ENCODE measurements around the gene DPP3.
"Not testable (repeated sequence)": the region's sequence is repeated elsewhere in the genome, so short reads cannot be mapped to it uniquely, and the experiment has no call there.

The DPP3 gene

GRCh38 chr11:66480117-66480938 lies at the start of gene DPP3:
TSS of gene DPP3 (plus strand) at chr11:66480434. CDS start at chr11:66482201, 1,767 bp downstream.
- DNase-seq = peak; percentile 85 to 94

- DNase-seq = not testable (repeated sequence)
These were observed 48.9 kb upstream of the DPP3 start for GRCh38 chr11:66431287-66431686.

GRCh38 chr11:66431871-66432329 lies 48.3 kb upstream of the DPP3 start:
- DNase-seq = not testable (repeated sequence)

GRCh38 chr11:66432597-66432996 lies 47.6 kb upstream of the DPP3 start:
- no peak for DNase-seq

- DNase-seq = no peak
These were observed 42.2 kb upstream of the DPP3 start for GRCh38 chr11:66437979-66438503.

- peak; percentile 73 to 92 for DNase-seq
These were observed 41.4 kb upstream of the DPP3 start, which contains the start of gene MRPL11 for GRCh38 chr11:66438504-66439466. TSS of gene MRPL11 (minus strand) at chr11:66438848. CDS start at chr11:66438754, 94 bp downstream.

GRCh38 chr11:66440101-66440939 lies 39.9 kb upstream of the DPP3 start:
- DNase-seq = not testable (repeated sequence)

GRCh38 chr11:66440940-66441282 lies 39.3 kb upstream of the DPP3 start:
- not testable (repeated sequence) for DNase-seq

GRCh38 chr11:66443602-66444001 lies 36.6 kb upstream of the DPP3 start:
- no peak for DNase-seq

GRCh38 chr11:66447012-66447411 lies 33.2 kb upstream of the DPP3 start:
- DNase-seq = no peak

- DNase-seq = no peak
These were observed 31.7 kb upstream of the DPP3 start for GRCh38 chr11:66448523-66448922.

GRCh38 chr11:66450560-66450959 lies 29.7 kb upstream of the DPP3 start:
- no peak for DNase-seq

GRCh38 chr11:66451663-66452062 lies 28.6 kb upstream of the DPP3 start:
- DNase-seq = no peak

- DNase-seq = no peak
These were observed 26.0 kb upstream of the DPP3 start for GRCh38 chr11:66454247-66454646.

- no peak for DNase-seq
These were observed 25.4 kb upstream of the DPP3 start for GRCh38 chr11:66454828-66455227.

GRCh38 chr11:66457826-66458225 lies 22.4 kb upstream of the DPP3 start:
- no peak for DNase-seq

- DNase-seq = peak; percentile 71 to 91
These were observed 21.0 kb upstream of the DPP3 start for GRCh38 chr11:66459138-66459778.

GRCh38 chr11:66462010-66462409 lies 18.2 kb upstream of the DPP3 start:
- no peak for DNase-seq

- no peak for DNase-seq
These were observed 17.3 kb upstream of the DPP3 start for GRCh38 chr11:66462911-66463310.

GRCh38 chr11:66464116-66464515 lies 16.1 kb upstream of the DPP3 start:
- DNase-seq = not testable (repeated sequence)

- no peak for DNase-seq
These were observed 15.3 kb upstream of the DPP3 start for GRCh38 chr11:66464916-66465315.

Data from NCI-H524 (cell line).